Measurements from ENCODE around the gene FTCD. TPM values are rescaled to one million over a fixed set of nuclear protein-coding genes. Genes with fewer than 3 reads are reported as not detected.

FTCD gene
- total and polyA plus RNA-seq, 2 donors (not counting 3 experiments of a cell fraction or from before 2014, with no cell fraction given) = 0.06 to 1.2 TPM

GRCh38 chr21:46191686-46192575 is 36.6 kb upstream of the FTCD start:
- H3K9me1 ChIP-seq (replicated peaks; ENCODE audit: control insufficient read depth, extremely low read depth, insufficient read depth, low read length) = no peaks in the 10 kb centered on the region
- CTCF ChIA-PET = no interaction called here
- no peak for DNase-seq (ENCODE audit: low read depth, low spot score)
- dilution Hi-C loops (cut with MboI; ENCODE audit: extremely low pct_ligation_motif_present, low sequenced_read_pairs) = no loop called here
- H3K4me3 ChIP-seq (replicated peaks in 1 of 3; ENCODE audit: insufficient read depth in 1 of 3, low read depth in 1 of 3, low read length in 3 of 3) = no peak overlapping the region
- H3K9ac ChIP-seq (replicated peaks; ENCODE audit: extremely low read depth, insufficient read depth, low read length) = no peak overlapping the region
- H3K36me3 ChIP-seq (ENCODE audit: control insufficient read depth in 2 of 2, extremely low read depth in 1 of 2, insufficient read depth in 2 of 2, low read length in 2 of 2) = peaks cover 12 to 40% of the 10 kb centered on the region in 2 experiments
- intact Hi-C loops (cut with micrococcal nuclease) = no loop called here
- no peak for FAIRE-seq
- no peak overlapping the region for H2AFZ ChIP-seq (ENCODE audit: low read depth, low read length)
- POLR2A ChIA-PET = no interaction called here
- H3K79me2 ChIP-seq (ENCODE audit: control insufficient read depth, insufficient read depth, low read length) = no peaks in the 10 kb centered on the region
- H3K4me2 ChIP-seq (ENCODE audit: insufficient read depth, low read length) = no peak overlapping the region
- TF ChIP-seq CTCF (IDR thresholded peaks at IDR 0.05; ENCODE audit: extremely low read depth in 1 of 2, insufficient read depth in 1 of 2, low read depth in 1 of 2, low read length in 2 of 2) (no peak), POLR2A (IDR thresholded peaks at IDR 0.05; ENCODE audit: low read depth, low read length) (no peak), JUN (IDR thresholded peaks at IDR 0.05; ENCODE audit: borderline replicate concordance, insufficient read depth, insufficient read length, low read depth) (no peak), FOS (IDR thresholded peaks at IDR 0.05; ENCODE audit: borderline replicate concordance, insufficient read depth, low read length) (no peak), MAX (IDR thresholded peaks at IDR 0.05; ENCODE audit: insufficient read depth, insufficient read length) (no peak), MYC (IDR thresholded peaks at IDR 0.05; ENCODE audit: low read depth, low read length) (no peak), POLR2AphosphoS5 (IDR thresholded peaks at IDR 0.05; ENCODE audit: insufficient read depth, low read depth, low read length) (no peak), GATA2 (IDR thresholded peaks at IDR 0.05; ENCODE audit: insufficient read depth, insufficient read length, low read depth, low read length) (no peak), EZH2 (IDR thresholded peaks at IDR 0.05; ENCODE audit: borderline replicate concordance, low read depth, low read length, severe bottlenecking) (no peak)
- no peaks in the 10 kb centered on the region for H4K20me1 ChIP-seq (replicated peaks; ENCODE audit: control insufficient read depth, extremely low read depth, insufficient read depth, low read length)
- peaks cover 22% of the 10 kb centered on the region for H3K4me1 ChIP-seq (ENCODE audit: control insufficient read depth, extremely low read depth, insufficient read depth, low read length)
- no TSS peak for BruUV-seq (replicated peaks)
- no peaks in the 10 kb centered on the region for H3K9me3 ChIP-seq (replicated peaks; ENCODE audit: control insufficient read depth, insufficient read depth, low read length)
- no peaks in the 10 kb centered on the region for H3K27me3 ChIP-seq (ENCODE audit: control insufficient read depth in 2 of 2, insufficient read depth in 2 of 2, low read length in 2 of 2)
- H3K27ac ChIP-seq (ENCODE audit: insufficient read depth, low read depth, low read length) = no peak overlapping the region

Measured in endothelial cell of umbilical vein (primary cell).